ENCODE measurements around the gene IL1RN.
"Not testable (repeated sequence)": the region's sequence is repeated elsewhere in the genome, so short reads cannot be mapped to it uniquely, and the experiment has no call there.

IL1RN gene

DNA sequence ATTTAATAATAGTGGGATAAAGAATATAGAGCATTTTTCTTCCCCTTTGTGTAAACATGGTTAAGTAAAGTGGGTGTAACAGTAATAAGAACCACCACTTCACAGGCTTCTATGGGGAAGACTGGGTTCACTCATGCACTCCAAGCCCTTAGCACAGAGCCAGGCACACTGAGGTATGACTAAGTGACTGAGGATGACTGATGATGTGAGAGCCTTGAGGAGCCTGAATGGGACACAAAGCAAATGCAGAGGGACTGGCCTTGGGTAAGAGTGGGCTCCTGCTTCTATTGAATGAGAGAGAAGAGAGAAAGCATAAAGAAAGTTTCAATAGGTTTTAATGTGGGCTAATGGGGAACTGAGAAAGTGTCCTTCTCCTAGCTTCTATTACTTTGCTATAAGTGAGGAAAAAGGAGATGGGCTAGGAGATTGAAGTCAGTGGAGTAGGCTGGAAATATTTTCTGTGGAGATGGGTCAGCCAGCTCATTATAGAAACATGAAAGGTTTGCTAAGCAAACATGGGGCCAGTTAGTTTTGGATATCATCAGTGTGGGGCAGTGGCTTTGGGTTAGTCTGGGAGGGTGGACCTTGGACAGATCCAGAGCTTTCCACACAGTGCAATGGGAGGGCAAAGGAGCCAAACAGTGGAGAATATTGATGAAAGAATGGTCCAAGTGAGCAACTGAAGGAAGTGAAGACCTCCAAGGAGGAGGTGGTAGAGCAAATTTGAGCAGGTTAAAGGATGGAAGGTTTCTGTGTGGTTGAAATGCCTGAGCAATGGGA lies 39.0 kb upstream of the IL1RN start:
- no peak overlapping the region for H3K9ac ChIP-seq (ENCODE audit: low read depth in 1 of 2, low read length in 2 of 2)
- peaks cover 0 to 4% of the 10 kb centered on the region in 2 donors for H3K9me3 ChIP-seq (ENCODE audit: control insufficient read depth in 1 of 2, low read length in 2 of 2)

DNA sequence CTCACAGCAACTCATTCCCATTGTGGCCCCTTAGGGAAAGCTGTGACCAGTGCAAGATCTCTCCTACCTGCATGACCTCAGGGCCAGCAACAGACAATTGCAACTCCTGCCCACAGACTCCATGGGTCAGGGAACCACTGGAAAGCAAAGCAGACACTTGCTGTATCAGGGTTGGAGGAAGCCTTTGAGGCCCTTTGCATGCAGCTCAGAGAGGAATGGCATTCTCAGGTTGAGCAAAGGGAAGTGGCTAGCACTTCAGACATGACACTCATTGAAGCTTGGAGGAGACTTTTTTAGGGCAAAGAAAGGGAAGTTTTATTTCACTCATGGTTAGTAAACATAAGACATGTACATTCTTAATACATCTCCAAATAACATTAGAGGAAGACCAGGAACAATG lies 37.5 kb upstream of the IL1RN start:
- H3K4me3 ChIP-seq (ENCODE audit: low read depth in 1 of 2, low read length in 2 of 2) = no peak overlapping the region
- H3K27ac ChIP-seq (ENCODE audit: low read depth, low read length) = no peak overlapping the region
- no peak overlapping the region for H3K9ac ChIP-seq (ENCODE audit: low read depth in 1 of 2, low read length in 2 of 2)
- H3K9me3 ChIP-seq (ENCODE audit: control insufficient read depth in 1 of 2, low read length in 2 of 2) = peaks cover 0 to 4% of the 10 kb centered on the region in 2 donors
- no peaks in the 10 kb centered on the region for H3K36me3 ChIP-seq (ENCODE audit: control insufficient read depth in 1 of 2, insufficient read depth in 2 of 2, low read length in 2 of 2)
- no peaks in the 10 kb centered on the region for H3K4me1 ChIP-seq (ENCODE audit: control insufficient read depth in 1 of 2, insufficient read depth in 2 of 2, low read length in 2 of 2)
- H3K27me3 ChIP-seq (ENCODE audit: control insufficient read depth in 1 of 2, insufficient read depth in 2 of 2, low read length in 2 of 2) = peaks cover 3 to 12% of the 10 kb centered on the region in 2 donors

More for the DNA sequence above, 39.0 kb upstream of the IL1RN start:
- Histone ChIP-seq H3K36me3 (ENCODE audit: control insufficient read depth in 1 of 2, insufficient read depth in 2 of 2, low read length in 2 of 2) (no peaks in the 10 kb centered on the region), H3K4me1 (ENCODE audit: control insufficient read depth in 1 of 2, insufficient read depth in 2 of 2, low read length in 2 of 2) (no peaks in the 10 kb centered on the region), H3K27ac (ENCODE audit: low read depth, low read length) (no peak overlapping the region), H3K27me3 (ENCODE audit: control insufficient read depth in 1 of 2, insufficient read depth in 2 of 2, low read length in 2 of 2) (peaks cover 3 to 10% of the 10 kb centered on the region in 2 donors), H3K4me3 (ENCODE audit: low read depth in 1 of 2, low read length in 2 of 2) (no peak overlapping the region)

- Histone ChIP-seq H3K27me3 (ENCODE audit: control insufficient read depth in 1 of 2, insufficient read depth in 2 of 2, low read length in 2 of 2) (peaks cover 3 to 12% of the 10 kb centered on the region in 2 donors), H3K4me1 (ENCODE audit: control insufficient read depth in 1 of 2, insufficient read depth in 2 of 2, low read length in 2 of 2) (no peaks in the 10 kb centered on the region), H3K9me3 (ENCODE audit: control insufficient read depth in 1 of 2, low read length in 2 of 2) (peaks cover 0 to 4% of the 10 kb centered on the region in 2 donors), H3K4me3 (ENCODE audit: low read depth in 1 of 2, low read length in 2 of 2) (no peak overlapping the region), H3K9ac (ENCODE audit: low read depth in 1 of 2, low read length in 2 of 2) (no peak overlapping the region), H3K27ac (ENCODE audit: low read depth, low read length) (no peak overlapping the region), H3K36me3 (ENCODE audit: control insufficient read depth in 1 of 2, insufficient read depth in 2 of 2, low read length in 2 of 2) (no peaks in the 10 kb centered on the region)
These were observed 36.0 kb upstream of the IL1RN start for GRCh38 chr2:113091231-113091896.

DNA sequence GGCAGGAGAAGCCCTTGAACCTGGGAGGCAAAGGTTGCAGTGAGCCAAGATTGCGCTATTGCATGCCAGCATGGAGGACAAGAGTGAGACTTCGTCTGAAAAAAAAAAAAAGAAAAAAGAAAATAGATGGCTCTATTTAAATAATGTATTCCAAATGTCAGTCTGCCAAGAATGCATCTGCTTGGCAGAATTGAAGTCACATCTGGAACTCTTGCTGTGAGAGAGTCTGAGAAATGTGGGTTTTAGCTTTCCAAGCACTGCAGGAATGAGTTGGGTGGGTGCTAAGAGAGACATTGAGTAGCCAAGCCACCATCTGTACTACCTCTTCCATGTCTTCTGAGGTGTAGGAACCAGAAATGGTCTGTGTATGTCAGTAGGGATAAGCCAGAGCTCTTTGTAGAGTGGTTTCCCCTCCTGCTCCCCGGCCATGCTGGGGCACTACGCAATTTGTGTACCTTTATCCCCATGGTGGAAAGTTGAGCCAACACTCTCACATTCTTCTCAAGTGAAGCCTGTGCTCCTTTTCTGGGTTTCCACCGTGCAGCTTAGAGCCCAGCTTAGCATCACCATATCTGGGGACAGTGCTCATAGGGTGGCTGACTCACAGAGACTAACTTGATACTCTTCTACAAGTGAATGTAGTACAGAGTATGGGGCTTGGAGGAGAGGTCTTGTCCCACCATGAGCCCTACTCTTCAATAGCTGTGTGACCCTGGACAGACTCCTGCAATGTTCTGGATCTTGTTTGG lies 34.4 kb upstream of the IL1RN start:
- H3K9ac ChIP-seq (ENCODE audit: low read depth in 1 of 2, low read length in 2 of 2) = no peak overlapping the region

DNA sequence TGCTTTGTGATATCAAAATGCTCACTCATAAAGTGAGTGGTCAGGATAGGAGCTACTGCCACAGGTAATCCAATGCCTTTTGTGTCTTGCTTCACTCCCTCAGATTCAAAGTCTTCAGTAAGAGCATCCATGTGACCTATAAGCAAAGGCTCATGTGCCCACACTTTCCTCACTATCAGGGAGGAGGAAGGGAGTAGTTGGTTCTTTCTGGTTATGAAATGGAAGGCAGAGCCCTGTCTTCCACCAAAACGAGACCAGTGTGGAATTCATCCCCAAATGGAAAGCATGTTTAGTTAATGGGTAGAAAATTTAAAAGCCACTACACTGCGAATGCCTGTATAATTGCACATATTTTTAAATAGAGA lies 33.8 kb upstream of the IL1RN start:
- Histone ChIP-seq H3K9ac (ENCODE audit: low read depth in 1 of 2, low read length in 2 of 2) (no peak overlapping the region), H3K27me3 (ENCODE audit: control insufficient read depth in 1 of 2, insufficient read depth in 2 of 2, low read length in 2 of 2) (peaks cover 3 to 12% of the 10 kb centered on the region in 2 donors), H3K36me3 (ENCODE audit: control insufficient read depth in 1 of 2, insufficient read depth in 2 of 2, low read length in 2 of 2) (no peaks in the 10 kb centered on the region), H3K27ac (ENCODE audit: low read depth, low read length) (no peak overlapping the region), H3K9me3 (ENCODE audit: control insufficient read depth in 1 of 2, low read length in 2 of 2) (peaks cover 0 to 5% of the 10 kb centered on the region in 2 donors), H3K4me3 (ENCODE audit: low read depth in 1 of 2, low read length in 2 of 2) (no peak overlapping the region), H3K4me1 (ENCODE audit: control insufficient read depth in 1 of 2, insufficient read depth in 2 of 2, low read length in 2 of 2) (no peaks in the 10 kb centered on the region)

More for the DNA sequence above, 34.4 kb upstream of the IL1RN start:
- no peak overlapping the region for H3K4me3 ChIP-seq (ENCODE audit: low read depth in 1 of 2, low read length in 2 of 2)
- H3K27ac ChIP-seq (ENCODE audit: low read depth, low read length) = no peak overlapping the region
- no peaks in the 10 kb centered on the region for H3K4me1 ChIP-seq (ENCODE audit: control insufficient read depth in 1 of 2, insufficient read depth in 2 of 2, low read length in 2 of 2)
- peaks cover 0 to 5% of the 10 kb centered on the region in 2 donors for H3K9me3 ChIP-seq (ENCODE audit: control insufficient read depth in 1 of 2, low read length in 2 of 2)
- H3K36me3 ChIP-seq (ENCODE audit: control insufficient read depth in 1 of 2, insufficient read depth in 2 of 2, low read length in 2 of 2) = no peaks in the 10 kb centered on the region
- peaks cover 3 to 12% of the 10 kb centered on the region in 2 donors for H3K27me3 ChIP-seq (ENCODE audit: control insufficient read depth in 1 of 2, insufficient read depth in 2 of 2, low read length in 2 of 2)

GRCh38 chr2:113096306-113096705 lies 31.1 kb upstream of the IL1RN start:
- H3K27ac ChIP-seq (ENCODE audit: low read depth, low read length); H3K9me3 ChIP-seq (ENCODE audit: control insufficient read depth in 1 of 2, low read length in 2 of 2): not testable (repeated sequence)

GRCh38 chr2:113096842-113097618 lies 30.4 kb upstream of the IL1RN start:
- not testable (repeated sequence) for H3K27ac ChIP-seq (ENCODE audit: low read depth, low read length); H3K4me3 ChIP-seq (ENCODE audit: low read depth in 1 of 2, low read length in 2 of 2); H3K9ac ChIP-seq (ENCODE audit: low read depth in 1 of 2, low read length in 2 of 2); H3K9me3 ChIP-seq (ENCODE audit: control insufficient read depth in 1 of 2, low read length in 2 of 2); H3K4me1 ChIP-seq (ENCODE audit: control insufficient read depth in 1 of 2, insufficient read depth in 2 of 2, low read length in 2 of 2); H3K36me3 ChIP-seq (ENCODE audit: control insufficient read depth in 1 of 2, insufficient read depth in 2 of 2, low read length in 2 of 2); H3K27me3 ChIP-seq (ENCODE audit: control insufficient read depth in 1 of 2, insufficient read depth in 2 of 2, low read length in 2 of 2)

More at GRCh38 chr2:113096306-113096705, 31.1 kb upstream of the IL1RN start:
- H3K36me3 ChIP-seq (ENCODE audit: control insufficient read depth in 1 of 2, insufficient read depth in 2 of 2, low read length in 2 of 2); H3K4me1 ChIP-seq (ENCODE audit: control insufficient read depth in 1 of 2, insufficient read depth in 2 of 2, low read length in 2 of 2); H3K9ac ChIP-seq (ENCODE audit: low read depth in 1 of 2, low read length in 2 of 2); H3K4me3 ChIP-seq (ENCODE audit: low read depth in 1 of 2, low read length in 2 of 2): not testable (repeated sequence)
- peaks cover 3 to 12% of the 10 kb centered on the region in 2 donors for H3K27me3 ChIP-seq (ENCODE audit: control insufficient read depth in 1 of 2, insufficient read depth in 2 of 2, low read length in 2 of 2)

DNA sequence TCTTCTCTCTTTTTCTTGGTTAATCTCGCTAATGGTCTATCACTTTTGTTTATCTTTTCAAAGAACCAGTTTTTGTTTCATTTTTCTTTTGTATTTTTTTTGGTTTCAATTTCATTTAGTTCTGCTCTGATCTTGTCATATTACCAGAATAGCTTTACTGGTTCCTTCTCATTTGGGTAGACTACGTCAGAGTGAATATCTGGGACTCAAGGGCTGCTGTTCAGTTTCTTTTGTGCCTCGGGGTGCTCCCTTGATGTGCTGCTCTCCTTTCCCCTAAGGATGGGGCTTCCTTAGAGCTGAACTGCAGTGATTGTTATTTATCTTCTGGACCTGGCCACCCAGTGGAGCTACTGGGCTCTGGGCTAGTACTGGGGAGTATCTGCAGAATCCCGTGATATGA lies 29.4 kb upstream of the IL1RN start:
- Histone ChIP-seq H3K9ac (ENCODE audit: low read depth in 1 of 2, low read length in 2 of 2) (no peak overlapping the region), H3K27me3 (ENCODE audit: control insufficient read depth in 1 of 2, insufficient read depth in 2 of 2, low read length in 2 of 2) (peaks cover 0 to 8% of the 10 kb centered on the region in 2 donors), H3K4me1 (ENCODE audit: control insufficient read depth in 1 of 2, insufficient read depth in 2 of 2, low read length in 2 of 2) (no peaks in the 10 kb centered on the region), H3K9me3 (ENCODE audit: control insufficient read depth in 1 of 2, low read length in 2 of 2) (peaks cover 0 to 5% of the 10 kb centered on the region in 2 donors), H3K27ac (ENCODE audit: low read depth, low read length) (no peak overlapping the region), H3K4me3 (ENCODE audit: low read depth in 1 of 2, low read length in 2 of 2) (no peak overlapping the region), H3K36me3 (ENCODE audit: control insufficient read depth in 1 of 2, insufficient read depth in 2 of 2, low read length in 2 of 2) (no peaks in the 10 kb centered on the region)

DNA sequence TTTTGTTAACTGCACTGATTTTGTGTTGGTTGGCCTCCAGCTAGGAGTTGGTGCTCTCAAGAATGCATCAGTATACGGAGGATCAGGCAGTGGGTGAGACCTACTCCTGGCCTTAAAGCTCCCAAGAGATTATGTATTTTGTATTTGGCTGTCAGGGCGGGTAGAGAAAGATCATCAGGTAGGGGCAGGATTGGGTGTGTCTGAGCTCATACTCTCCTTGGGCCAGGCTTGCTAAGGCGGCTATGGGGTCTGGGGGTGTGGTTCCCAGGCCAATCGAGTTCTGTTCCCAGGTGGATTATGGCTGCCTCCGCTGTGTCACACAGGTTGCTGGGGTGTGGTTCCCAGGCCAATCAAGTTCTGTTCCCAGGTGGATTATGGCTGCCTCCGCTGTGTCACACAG lies 28.9 kb upstream of the IL1RN start:
- Histone ChIP-seq H3K9me3 (ENCODE audit: control insufficient read depth in 1 of 2, low read length in 2 of 2) (peaks cover 0 to 5% of the 10 kb centered on the region in 2 donors), H3K27ac (ENCODE audit: low read depth, low read length) (no peak overlapping the region), H3K27me3 (ENCODE audit: control insufficient read depth in 1 of 2, insufficient read depth in 2 of 2, low read length in 2 of 2) (peaks cover 0 to 3% of the 10 kb centered on the region in 2 donors), H3K4me1 (ENCODE audit: control insufficient read depth in 1 of 2, insufficient read depth in 2 of 2, low read length in 2 of 2) (no peaks in the 10 kb centered on the region), H3K9ac (ENCODE audit: low read depth in 1 of 2, low read length in 2 of 2) (no peak overlapping the region), H3K36me3 (ENCODE audit: control insufficient read depth in 1 of 2, insufficient read depth in 2 of 2, low read length in 2 of 2) (no peaks in the 10 kb centered on the region), H3K4me3 (ENCODE audit: low read depth in 1 of 2, low read length in 2 of 2) (no peak overlapping the region)
